HCT116 (cell line): ENCODE data around the gene ARHGEF1. TPM values are rescaled to one million over a fixed set of nuclear protein-coding genes. Genes with fewer than 3 reads are reported as not detected.

Experiments used
- ATAC-seq: fragments of 200-7000 bp; cut with Tn5 transposase; 2 replicates; pipeline ENCODE4 v1.9.1; 2020; ENCODE audit warnings: mild to moderate bottlenecking, moderate library complexity
- BruUV-seq: library from RNA; stranded (reverse); fragments of 400-500 nt; replicated peaks from 2 replicates; lab custom pipeline; 2021; lab: Mats Ljungman, UMichigan
- CTCF ChIA-PET: fragments of 300-600 bp; sonication (Branson Sonifier 250); formaldehyde crosslinking; loops from one replicate; lab custom pipeline; 2021; ENCODE audit warnings: antibody characterized with exemption; lab: Charles Lee
- POLR2A ChIA-PET: fragments of 300-600, 350-600 bp; sonication (Branson Sonifier 250); formaldehyde crosslinking; loops from one replicate; lab custom pipeline; 2021; ENCODE audit warnings: antibody characterized with exemption; lab: Charles Lee
- RAD21 ChIA-PET, 2 experiments: fragments of 300-600 bp; sonication (Branson Sonifier 250); formaldehyde crosslinking; loops; one replicate each; lab custom pipeline; 2023; ENCODE audit warnings: low total read pairs in 2 of 2; ENCODE audit not compliant: uncharacterized antibody in 2 of 2, unreplicated experiment in 2 of 2, low non-redundant PET in 1 of 2; lab: Charles Lee
- DNase-seq: peaks from one replicate; pipeline ENCODE4 v3.0.0-alpha.2; 2010; ENCODE audit warnings: low read depth, low spot score
- H2AFZ ChIP-seq: fragments of 200-600 bp; shearing (Covaris generic), sonication (generic); 2 replicates; pipeline ENCODE4 v1.6.1; 2017; ENCODE audit warnings: low read depth, mixed run types, mixed read lengths, antibody characterized with exemption, low read length; ENCODE audit not compliant: poor library complexity, severe bottlenecking
- H3K27ac ChIP-seq: 2 replicates; pipeline ENCODE4 v1.5.1; 2012; ENCODE audit warnings: low read depth, low read length
- H3K27me3 ChIP-seq: fragments of 200-600 bp; sonication (generic); 2 replicates; pipeline ENCODE4 v1.6.1; 2016; ENCODE audit warnings: mixed run types, low read length, mixed read lengths; ENCODE audit not compliant: insufficient read depth
- H3K36me3 ChIP-seq, 2 experiments: fragments of 200-500 bp in 1 of 2; fragments of 200-600 bp in 1 of 2; sonication (Bioruptor generic) in 1 of 2; sonication (generic) in 1 of 2; 2 replicates each; pipeline versions ENCODE4 v1.5.1 to v1.6.1; 2014 to 2016; ENCODE audit warnings: low read length in 2 of 2, inconsistent platforms in 1 of 2, mixed read lengths in 1 of 2, mixed run types in 1 of 2; ENCODE audit not compliant: insufficient read depth in 2 of 2, control insufficient read depth in 1 of 2
- H3K4me1 ChIP-seq, 2 experiments: fragments of 200-600 bp in 1 of 2; sonication (generic) in 1 of 2; 2 replicates each; pipeline versions ENCODE4 v1.5.1 to v1.6.1; 2012 to 2017; ENCODE audit warnings: low read length in 2 of 2, inconsistent platforms in 1 of 2, mild to moderate bottlenecking in 1 of 2, mixed read lengths in 1 of 2, mixed run types in 1 of 2, moderate library complexity in 1 of 2; ENCODE audit not compliant: insufficient read depth in 2 of 2, control insufficient read depth in 1 of 2
- H3K4me2 ChIP-seq: fragments of 200-600 bp; sonication (generic); 2 replicates; pipeline ENCODE4 v1.6.1; 2017; ENCODE audit warnings: mixed run types, low read length, mixed read lengths
- H3K4me3 ChIP-seq, 2 experiments: fragments of 200-600 bp in 1 of 2; sonication (generic) in 1 of 2; replicated peaks in 1 of 2; 2 replicates each; pipeline ENCODE4 v1.5.1; 2011 to 2016; ENCODE audit warnings: low read length in 2 of 2, control low read depth in 1 of 2, low read depth in 1 of 2, mild to moderate bottlenecking in 1 of 2, mixed read lengths in 1 of 2, mixed run types in 1 of 2
- H3K79me2 ChIP-seq: fragments of 200-600 bp; sonication (generic); 2 replicates; pipeline ENCODE4 v1.6.1; 2017; ENCODE audit warnings: mild to moderate bottlenecking, mixed run types, low read length, moderate library complexity, mixed read lengths; ENCODE audit not compliant: insufficient read depth
- H3K9ac ChIP-seq: fragments of 200-600 bp; sonication (generic); 2 replicates; pipeline ENCODE4 v1.6.1; 2016; ENCODE audit warnings: low read length, mixed read lengths
- H3K9me2 ChIP-seq: fragments of 200-600 bp; sonication (generic), shearing (Covaris generic); 2 replicates; pipeline ENCODE4 v1.6.1; 2017; ENCODE audit warnings: mixed run types, mild to moderate bottlenecking, moderate library complexity; ENCODE audit not compliant: insufficient read depth
- H3K9me3 ChIP-seq, 2 experiments: fragments of 200-500 bp in 1 of 2; fragments of 200-600 bp in 1 of 2; sonication (Bioruptor generic) in 1 of 2; sonication (generic) in 1 of 2; 2 replicates each; pipeline ENCODE4 v1.6.1; 2014 to 2017; ENCODE audit warnings: low read length in 2 of 2, mixed read lengths in 2 of 2, inconsistent platforms in 1 of 2, low read depth in 1 of 2, mild to moderate bottlenecking in 1 of 2, mixed run types in 1 of 2, moderate library complexity in 1 of 2; ENCODE audit not compliant: control insufficient read depth in 1 of 2, insufficient read depth in 1 of 2
- H4K20me1 ChIP-seq: fragments of 200-600 bp; sonication (generic), shearing (Covaris generic); 2 replicates; pipeline ENCODE4 v1.6.1; 2017; ENCODE audit warnings: mixed run types, mild to moderate bottlenecking, moderate library complexity; ENCODE audit not compliant: insufficient read depth
- CEBPB ChIP-seq: IDR thresholded peaks from 2 replicates; pipeline ENCODE4 v1.6.1; 2012; ENCODE audit warnings: low read depth
- FOSL1 ChIP-seq: IDR thresholded peaks from 2 replicates; pipeline ENCODE4 v1.6.1; 2012; ENCODE audit warnings: low read depth
- POLR2A ChIP-seq: IDR thresholded peaks from 2 replicates; pipeline ENCODE4 v1.7.0; 2011; ENCODE audit warnings: borderline replicate concordance; ENCODE audit not compliant: insufficient read depth, insufficient read length; ENCODE audit errors: extremely low read depth
- TCF7L2 ChIP-seq: IDR thresholded peaks from 2 replicates; pipeline ENCODE4 v1.7.0; 2011; ENCODE audit warnings: borderline replicate concordance, inconsistent platforms; ENCODE audit not compliant: insufficient read depth, insufficient read length; ENCODE audit errors: extremely low read depth
- ZFX ChIP-seq: fragments of 450-650 bp; IDR thresholded peaks from 2 replicates; pipeline ENCODE4 v1.6.1; 2017
- intact Hi-C: fragments of 100-400 bp; cut with micrococcal nuclease; formaldehyde crosslinking; loops from 2 replicates; pipeline ENCODE4 v1.10.0; 2022
- total RNA-seq: library from RNA; stranded (reverse); gene quantifications from one replicate; pipeline ENCODE4 v1.2.1, GENCODE V29; 2021; ENCODE audit not compliant: unreplicated experiment
- TF ChIP-seq, protein P1 (sequence below): IDR thresholded peaks from 2 replicates; pipeline ENCODE4 v1.6.1; 2011; ENCODE audit warnings: mild to moderate bottlenecking, low read length, moderate library complexity; ENCODE audit not compliant: insufficient replicate concordance; ENCODE audit errors: extremely low read depth

ARHGEF1 gene
- total RNA-seq, 1 experiment from 2014 or later, result 110 TPM

GRCh38 chr19:41859618-41860418 is 23.2 kb upstream of the ARHGEF1 start, which contains the start of gene RPS19 (continued):
- TF ChIP-seq, protein P1, sequence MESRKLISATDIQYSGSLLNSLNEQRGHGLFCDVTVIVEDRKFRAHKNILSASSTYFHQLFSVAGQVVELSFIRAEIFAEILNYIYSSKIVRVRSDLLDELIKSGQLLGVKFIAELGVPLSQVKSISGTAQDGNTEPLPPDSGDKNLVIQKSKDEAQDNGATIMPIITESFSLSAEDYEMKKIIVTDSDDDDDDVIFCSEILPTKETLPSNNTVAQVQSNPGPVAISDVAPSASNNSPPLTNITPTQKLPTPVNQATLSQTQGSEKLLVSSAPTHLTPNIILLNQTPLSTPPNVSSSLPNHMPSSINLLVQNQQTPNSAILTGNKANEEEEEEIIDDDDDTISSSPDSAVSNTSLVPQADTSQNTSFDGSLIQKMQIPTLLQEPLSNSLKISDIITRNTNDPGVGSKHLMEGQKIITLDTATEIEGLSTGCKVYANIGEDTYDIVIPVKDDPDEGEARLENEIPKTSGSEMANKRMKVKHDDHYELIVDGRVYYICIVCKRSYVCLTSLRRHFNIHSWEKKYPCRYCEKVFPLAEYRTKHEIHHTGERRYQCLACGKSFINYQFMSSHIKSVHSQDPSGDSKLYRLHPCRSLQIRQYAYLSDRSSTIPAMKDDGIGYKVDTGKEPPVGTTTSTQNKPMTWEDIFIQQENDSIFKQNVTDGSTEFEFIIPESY, result peak; percentile 100
- peak; percentile 86 for TF ChIP-seq POLR2A
- TF ChIP-seq TCF7L2, result peak; percentile 76

DNA sequence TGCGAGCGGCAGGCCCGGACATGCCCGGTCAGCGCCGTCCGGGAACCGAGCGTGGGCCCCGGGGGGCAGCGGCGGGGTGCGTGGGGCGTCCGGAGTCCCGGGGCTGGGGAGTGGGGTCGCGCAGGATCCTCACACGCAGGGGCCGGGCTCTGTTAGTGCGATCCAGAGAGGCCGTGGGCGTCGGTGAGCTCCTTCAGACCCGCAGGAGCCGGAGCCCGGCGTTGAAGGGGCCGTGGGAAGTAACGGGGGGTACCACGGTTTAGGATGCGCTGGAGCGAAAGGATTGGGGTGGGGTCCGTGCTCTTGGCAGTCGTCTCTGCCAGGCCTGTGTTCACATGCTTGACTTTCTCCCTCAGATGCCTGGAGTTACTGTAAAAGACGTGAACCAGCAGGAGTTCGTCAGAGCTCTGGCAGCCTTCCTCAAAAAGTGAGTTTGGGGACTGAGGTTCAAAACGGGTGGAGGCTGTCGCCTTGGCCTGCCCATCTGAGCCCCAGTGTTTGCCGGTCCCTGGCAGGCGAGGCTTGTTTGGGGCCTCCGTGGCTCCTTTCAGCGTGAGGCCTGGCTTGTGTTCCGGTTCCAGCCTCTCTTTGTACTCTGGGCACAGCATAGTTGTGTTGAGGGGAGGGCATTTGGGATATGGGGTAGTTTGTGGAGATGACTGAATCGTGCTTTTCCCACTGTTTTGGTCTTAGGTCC is 22.4 kb upstream of the ARHGEF1 start:
- H3K27ac ChIP-seq, result peak overlapping the region; percentile 99
- H3K4me1 ChIP-seq, result peaks cover 26 to 52% of the 10 kb centered on the region in 2 experiments
- H3K9ac ChIP-seq, result peak overlapping the region; percentile 96
- RAD21 ChIA-PET, result interaction anchor here in 1 of 2 experiments (1.5 kb wide), 1 partner anchor 99 kb away, joined by 3 read pairs; the partner anchor contains the start of gene RABAC1
- ATAC-seq (no peak), DNase-seq (no peak)
- no TSS peak for BruUV-seq
- H3K9me3 ChIP-seq, result no peaks in the 10 kb centered on the region
- POLR2A ChIA-PET, result interaction anchor here (0.9 to 3.2 kb wide), 8 partner anchors 8 to 98 kb away, joined by 3 to 36 read pairs (median 7); partner anchors contain the start of gene RABAC1
- CTCF ChIA-PET, result interaction anchor here (1.6 to 2.1 kb wide), 3 partner anchors 10 to 24 kb away, joined by 6 to 11 read pairs (median 9); no protein-coding TSS in a partner anchor
- no peaks in the 10 kb centered on the region for H3K9me2 ChIP-seq
- no peaks in the 10 kb centered on the region for H3K27me3 ChIP-seq
- H3K4me2 ChIP-seq, result peak overlapping the region; percentile 88
- peak overlapping the region; percentile 73 to 100 for H3K4me3 ChIP-seq
- H3K79me2 ChIP-seq, result peaks cover 55% of the 10 kb centered on the region
- intact Hi-C loops, result no loop called here
- peaks cover 24% of the 10 kb centered on the region; the same call in 1 of the 2 replicates for H4K20me1 ChIP-seq
- peaks cover 46 to 52% of the 10 kb centered on the region in 2 experiments for H3K36me3 ChIP-seq
- TF ChIP-seq ZFX (peak; percentile 82; the same call in 1 of the 2 replicates), CEBPB (no peak), FOSL1 (no peak)
- H2AFZ ChIP-seq, result no peak overlapping the region
